Colonic mucosa (tissue), 4 donors: ENCODE results near the gene ATP6V0D1. TPM values are rescaled to one million over a fixed set of nuclear protein-coding genes. Genes with fewer than 3 reads are reported as not detected.
A peak's percentile ranks its signal among the peaks of the same experiment; 100 is the strongest.

ENCODE experiments used
- DNase-seq: peaks from one replicate; pipeline ENCODE4 v3.0.0-alpha.2; 2020
- H3K27ac ChIP-seq: fragments of 200-600 bp; one replicate; pipeline ENCODE4 v1.8.0; 2021
- H3K27me3 ChIP-seq: fragments of 200-600 bp; one replicate; pipeline ENCODE4 v1.8.0; 2021
- H3K36me3 ChIP-seq: fragments of 200-600 bp; one replicate; pipeline ENCODE4 v1.8.0; 2021
- H3K4me1 ChIP-seq: fragments of 200-600 bp; one replicate; pipeline ENCODE4 v1.8.0; 2021; ENCODE audit warnings: mild to moderate bottlenecking
- H3K4me3 ChIP-seq: fragments of 200-600 bp; one replicate; pipeline ENCODE4 v1.8.0; 2021
- H3K9ac ChIP-seq, 2 donors: one replicate each; pipeline ENCODE4 v1.7.0; 2013; ENCODE audit warnings: control low read depth in 2 of 2, low read depth in 2 of 2, low read length in 2 of 2
- H3K9me3 ChIP-seq: fragments of 200-600 bp; one replicate; pipeline ENCODE4 v1.8.0; 2021
- CTCF ChIP-seq: fragments of 200-600 bp; IDR thresholded peaks from one replicate; pipeline ENCODE4 v1.8.0; 2022; ENCODE audit warnings: antibody characterized with exemption, mild to moderate bottlenecking
- intact Hi-C: fragments of 100-400 bp; cut with DNase I; formaldehyde crosslinking; loops from one replicate; pipeline ENCODE4 v1.14.1; 2022
- total RNA-seq, 2 donors: library from RNA; stranded (reverse); fragmentation: NEBNext Ultra II Directional in 1 of 2; extraction: Animal tissue kit (Norgen Biotek cat#: 25700) in 1 of 2; gene quantifications; one replicate each; pipeline ENCODE4 v1.2.1, GENCODE V29; 2021
- donor health status: healthy.
- donor health status: DM: no; HTN: no; CAD: no.
- donor health status: DM: no; HTN: no; CAD: no.

The ATP6V0D1 gene
- total RNA-seq, 2 donors from 2014 or later: 194 to 195 TPM

DNA sequence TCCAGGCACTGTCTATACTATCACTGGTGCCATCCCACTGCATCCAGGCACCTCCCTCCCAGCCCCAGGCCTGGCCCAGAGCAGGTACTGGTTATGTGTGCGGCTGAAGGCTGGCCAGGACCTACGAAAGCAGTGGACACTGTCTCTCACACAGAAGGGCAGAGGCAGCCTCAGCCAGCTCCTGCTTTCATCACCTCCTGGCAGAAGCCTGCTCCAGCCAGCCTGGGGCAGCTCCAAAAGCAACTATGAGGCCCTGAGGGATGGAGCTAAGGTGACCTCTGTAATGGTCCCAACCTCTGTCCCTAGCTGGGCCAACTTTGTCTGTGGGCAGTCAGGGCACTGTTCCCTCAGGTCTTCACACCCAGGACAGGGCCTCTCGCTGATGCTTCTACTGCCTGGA is 31.2 kb downstream of the ATP6V0D1 start:
- Histone ChIP-seq H3K4me1 (peaks cover 52% of the 10 kb centered on the region), H3K36me3 (no peaks in the 10 kb centered on the region), H3K9ac (peak overlapping the region; percentile 19 to 51), H3K4me3 (no peak overlapping the region), H3K9me3 (no peaks in the 10 kb centered on the region), H3K27ac (peak overlapping the region; percentile 73), H3K27me3 (no peaks in the 10 kb centered on the region)
- no peak for TF ChIP-seq CTCF
- intact Hi-C loops: no loop called here
- no peak for DNase-seq

DNA sequence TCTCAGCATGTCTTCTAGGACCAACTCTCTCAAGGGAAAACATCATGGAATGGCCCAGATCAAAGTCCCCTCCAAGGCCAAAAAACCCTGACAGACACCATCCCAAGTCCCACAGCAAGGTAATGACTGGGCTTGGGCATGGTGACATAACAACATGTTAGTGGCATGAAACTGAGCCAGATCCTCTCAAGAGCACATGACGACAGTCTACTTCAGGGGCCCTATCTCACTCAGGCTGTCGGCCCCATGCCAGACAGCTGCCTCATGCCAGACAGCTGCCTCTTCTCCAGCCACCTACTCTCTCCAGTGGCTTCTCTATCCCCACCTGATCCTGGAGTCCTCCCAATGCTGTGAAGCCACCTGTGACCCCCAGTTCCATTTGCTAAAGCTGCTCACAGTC is 31.6 kb downstream of the ATP6V0D1 start:
- no peak for DNase-seq
- Histone ChIP-seq H3K9ac (peak overlapping the region; percentile 19 to 72), H3K36me3 (no peaks in the 10 kb centered on the region)

DNA sequence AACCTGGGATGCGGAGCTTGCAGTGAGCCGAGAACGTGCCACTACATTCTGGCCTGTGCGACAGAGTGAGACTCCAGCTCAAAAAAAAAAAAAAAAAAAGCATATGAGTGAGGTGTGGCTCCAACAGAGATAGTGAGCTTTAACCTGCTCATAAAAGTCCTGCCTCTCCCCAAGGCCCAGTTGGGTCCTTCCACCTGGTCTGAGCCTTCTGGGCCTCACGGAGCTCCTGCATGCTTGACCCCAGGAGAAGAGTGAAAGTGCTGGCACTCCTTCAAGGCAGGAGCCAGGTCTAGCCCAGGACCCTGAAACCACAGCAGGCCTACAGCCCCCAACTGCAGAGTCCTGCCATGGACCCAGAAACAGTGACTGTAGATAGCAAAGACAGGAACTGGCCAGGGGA is 32.4 kb downstream of the ATP6V0D1 start:
- Histone ChIP-seq H3K27me3 (no peaks in the 10 kb centered on the region), H3K36me3 (no peaks in the 10 kb centered on the region), H3K27ac (peak overlapping the region; percentile 73), H3K4me1 (peaks cover 56% of the 10 kb centered on the region), H3K9ac (peak overlapping the region in 1 of 2 donors; percentile 72), H3K4me3 (no peak overlapping the region), H3K9me3 (no peaks in the 10 kb centered on the region)
- no peak for TF ChIP-seq CTCF
- intact Hi-C loops: no loop called here
- DNase-seq: peak; percentile 74

More for the DNA sequence above, 31.6 kb downstream of the ATP6V0D1 start:
- no peaks in the 10 kb centered on the region for H3K27me3 ChIP-seq
- no peak for TF ChIP-seq CTCF
- intact Hi-C loops: no loop called here
- no peak overlapping the region for H3K4me3 ChIP-seq
- H3K9me3 ChIP-seq: no peaks in the 10 kb centered on the region
- H3K4me1 ChIP-seq: peaks cover 52% of the 10 kb centered on the region
- H3K27ac ChIP-seq: peak overlapping the region; percentile 73

DNA sequence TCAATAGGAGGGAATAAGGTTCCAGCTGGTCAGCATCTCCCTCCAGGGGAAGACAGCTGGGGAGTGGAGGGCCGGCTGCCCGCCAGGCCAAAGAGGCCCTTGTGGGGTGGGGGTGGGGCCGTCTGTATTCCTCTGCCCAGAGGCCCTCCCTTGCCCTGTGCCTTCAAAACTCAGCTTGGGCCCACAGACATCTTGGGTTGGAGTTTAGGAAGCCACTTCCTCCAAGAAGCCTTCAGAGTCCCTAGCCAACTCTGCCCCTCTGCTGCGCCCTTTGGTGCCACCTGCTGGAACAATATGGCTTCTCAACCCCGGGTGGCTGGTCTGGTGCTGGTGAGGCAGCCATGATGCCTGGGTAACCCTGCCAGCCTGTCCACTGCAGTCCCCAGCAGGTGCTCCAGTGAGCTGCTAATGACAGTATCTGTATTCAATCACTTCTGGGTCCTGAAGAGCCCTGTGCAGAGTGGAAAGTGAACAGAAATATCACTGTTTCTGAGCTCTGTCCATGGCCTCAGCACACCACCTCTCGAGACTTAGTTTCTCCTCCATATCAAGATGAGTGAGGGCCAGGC is 33.4 kb downstream of the ATP6V0D1 start:
- no peaks in the 10 kb centered on the region for H3K9me3 ChIP-seq
- no peak overlapping the region for H3K4me3 ChIP-seq
- H3K4me1 ChIP-seq: peaks cover 61% of the 10 kb centered on the region
- peak overlapping the region; percentile 45 to 79 for H3K9ac ChIP-seq
- peak; percentile 89 for DNase-seq
- TF ChIP-seq CTCF: peak; percentile 67
- H3K27me3 ChIP-seq: no peaks in the 10 kb centered on the region
- H3K27ac ChIP-seq: peak overlapping the region; percentile 73
- intact Hi-C loops: no loop called here
- H3K36me3 ChIP-seq: no peaks in the 10 kb centered on the region

GRCh38 chr16:67446968-67447507 is 33.9 kb downstream of the ATP6V0D1 start:
- Histone ChIP-seq H3K9ac (peak overlapping the region; percentile 45 to 79), H3K36me3 (no peaks in the 10 kb centered on the region), H3K27me3 (no peaks in the 10 kb centered on the region), H3K4me3 (no peak overlapping the region), H3K4me1 (peaks cover 61% of the 10 kb centered on the region), H3K27ac (peak overlapping the region; percentile 73), H3K9me3 (no peaks in the 10 kb centered on the region)
- intact Hi-C loops: no loop called here
- TF ChIP-seq CTCF: no peak
- DNase-seq: no peak
